ENCODE data around the gene SLC17A8. TPM values are rescaled to one million over a fixed set of nuclear protein-coding genes. Genes with fewer than 3 reads are reported as not detected.

Gene SLC17A8
- polyA plus RNA-seq, 1 donor from 2014 or later: 0.22 TPM

DNA sequence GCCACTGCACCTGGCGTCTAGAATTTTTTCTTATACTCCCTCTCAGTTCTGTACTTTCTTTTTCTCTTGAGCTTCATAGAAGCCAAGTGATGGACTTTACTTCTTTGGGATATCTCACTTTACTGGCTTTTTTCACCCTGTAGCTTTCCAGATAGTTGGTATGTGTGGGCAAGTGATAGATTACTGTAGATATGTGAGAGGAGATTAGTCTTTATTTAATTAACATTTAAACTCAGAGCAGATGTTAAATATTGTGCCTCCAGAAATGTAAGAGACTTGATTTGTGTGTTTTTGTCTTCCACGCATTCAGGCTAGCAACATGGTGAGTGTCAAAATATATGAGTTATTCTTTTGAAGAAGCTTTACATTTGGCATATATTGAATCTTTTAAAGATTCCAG, 39.5 kb upstream of the SLC17A8 start:
- peaks cover 16% of the 10 kb centered on the region for H3K36me3 ChIP-seq (ENCODE audit: insufficient read depth, low read length)
- H3K27me3 ChIP-seq (ENCODE audit: insufficient read depth, low read depth, low read length): no peaks in the 10 kb centered on the region
- no peak overlapping the region for H3K27ac ChIP-seq (ENCODE audit: low read length)
- TF ChIP-seq EP300 (conservative IDR thresholded peaks at IDR 0.05; ENCODE audit: poor library complexity, severe bottlenecking) (no peak), SMC3 (conservative IDR thresholded peaks at IDR 0.05; ENCODE audit: poor library complexity) (no peak), EZH2 (IDR thresholded peaks at IDR 0.05; ENCODE audit: borderline replicate concordance, insufficient read depth, low read length, poor library complexity, severe bottlenecking) (no peak), RAD21 (conservative IDR thresholded peaks at IDR 0.05) (no peak), MXI1 (conservative IDR thresholded peaks at IDR 0.05; ENCODE audit: poor library complexity, severe bottlenecking) (no peak), POLR2AphosphoS5 (IDR thresholded peaks at IDR 0.05) (no peak), TAF1 (IDR thresholded peaks at IDR 0.05; ENCODE audit: low read depth) (no peak)
- TF ChIP-seq, protein P1, sequence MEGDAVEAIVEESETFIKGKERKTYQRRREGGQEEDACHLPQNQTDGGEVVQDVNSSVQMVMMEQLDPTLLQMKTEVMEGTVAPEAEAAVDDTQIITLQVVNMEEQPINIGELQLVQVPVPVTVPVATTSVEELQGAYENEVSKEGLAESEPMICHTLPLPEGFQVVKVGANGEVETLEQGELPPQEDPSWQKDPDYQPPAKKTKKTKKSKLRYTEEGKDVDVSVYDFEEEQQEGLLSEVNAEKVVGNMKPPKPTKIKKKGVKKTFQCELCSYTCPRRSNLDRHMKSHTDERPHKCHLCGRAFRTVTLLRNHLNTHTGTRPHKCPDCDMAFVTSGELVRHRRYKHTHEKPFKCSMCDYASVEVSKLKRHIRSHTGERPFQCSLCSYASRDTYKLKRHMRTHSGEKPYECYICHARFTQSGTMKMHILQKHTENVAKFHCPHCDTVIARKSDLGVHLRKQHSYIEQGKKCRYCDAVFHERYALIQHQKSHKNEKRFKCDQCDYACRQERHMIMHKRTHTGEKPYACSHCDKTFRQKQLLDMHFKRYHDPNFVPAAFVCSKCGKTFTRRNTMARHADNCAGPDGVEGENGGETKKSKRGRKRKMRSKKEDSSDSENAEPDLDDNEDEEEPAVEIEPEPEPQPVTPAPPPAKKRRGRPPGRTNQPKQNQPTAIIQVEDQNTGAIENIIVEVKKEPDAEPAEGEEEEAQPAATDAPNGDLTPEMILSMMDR (IDR thresholded peaks at IDR 0.05; ENCODE audit: poor library complexity, severe bottlenecking): no peak
- TF ChIP-seq, protein P2, sequence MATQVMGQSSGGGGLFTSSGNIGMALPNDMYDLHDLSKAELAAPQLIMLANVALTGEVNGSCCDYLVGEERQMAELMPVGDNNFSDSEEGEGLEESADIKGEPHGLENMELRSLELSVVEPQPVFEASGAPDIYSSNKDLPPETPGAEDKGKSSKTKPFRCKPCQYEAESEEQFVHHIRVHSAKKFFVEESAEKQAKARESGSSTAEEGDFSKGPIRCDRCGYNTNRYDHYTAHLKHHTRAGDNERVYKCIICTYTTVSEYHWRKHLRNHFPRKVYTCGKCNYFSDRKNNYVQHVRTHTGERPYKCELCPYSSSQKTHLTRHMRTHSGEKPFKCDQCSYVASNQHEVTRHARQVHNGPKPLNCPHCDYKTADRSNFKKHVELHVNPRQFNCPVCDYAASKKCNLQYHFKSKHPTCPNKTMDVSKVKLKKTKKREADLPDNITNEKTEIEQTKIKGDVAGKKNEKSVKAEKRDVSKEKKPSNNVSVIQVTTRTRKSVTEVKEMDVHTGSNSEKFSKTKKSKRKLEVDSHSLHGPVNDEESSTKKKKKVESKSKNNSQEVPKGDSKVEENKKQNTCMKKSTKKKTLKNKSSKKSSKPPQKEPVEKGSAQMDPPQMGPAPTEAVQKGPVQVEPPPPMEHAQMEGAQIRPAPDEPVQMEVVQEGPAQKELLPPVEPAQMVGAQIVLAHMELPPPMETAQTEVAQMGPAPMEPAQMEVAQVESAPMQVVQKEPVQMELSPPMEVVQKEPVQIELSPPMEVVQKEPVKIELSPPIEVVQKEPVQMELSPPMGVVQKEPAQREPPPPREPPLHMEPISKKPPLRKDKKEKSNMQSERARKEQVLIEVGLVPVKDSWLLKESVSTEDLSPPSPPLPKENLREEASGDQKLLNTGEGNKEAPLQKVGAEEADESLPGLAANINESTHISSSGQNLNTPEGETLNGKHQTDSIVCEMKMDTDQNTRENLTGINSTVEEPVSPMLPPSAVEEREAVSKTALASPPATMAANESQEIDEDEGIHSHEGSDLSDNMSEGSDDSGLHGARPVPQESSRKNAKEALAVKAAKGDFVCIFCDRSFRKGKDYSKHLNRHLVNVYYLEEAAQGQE (IDR thresholded peaks at IDR 0.05; ENCODE audit: borderline replicate concordance): no peak
- no peaks in the 10 kb centered on the region for H3K9me2 ChIP-seq (ENCODE audit: insufficient read depth, low read length)
- no peaks in the 10 kb centered on the region for H3F3A ChIP-seq (ENCODE audit: insufficient read depth, low read length, poor library complexity, severe bottlenecking)
- no peak overlapping the region for H3K4me2 ChIP-seq (ENCODE audit: low read length)
- H3K9me3 ChIP-seq (ENCODE audit: low read length): no peaks in the 10 kb centered on the region
- no peak overlapping the region for H3K9ac ChIP-seq (ENCODE audit: low read length)
- no peak overlapping the region for H3K4me3 ChIP-seq (ENCODE audit: low read length)
- no peaks in the 10 kb centered on the region for H4K20me1 ChIP-seq (ENCODE audit: insufficient read depth)
- no peaks in the 10 kb centered on the region for H3K79me2 ChIP-seq (replicated peaks; ENCODE audit: insufficient read depth, low read length)
- no peak overlapping the region for H2AFZ ChIP-seq (ENCODE audit: low read depth, low read length)

DNA sequence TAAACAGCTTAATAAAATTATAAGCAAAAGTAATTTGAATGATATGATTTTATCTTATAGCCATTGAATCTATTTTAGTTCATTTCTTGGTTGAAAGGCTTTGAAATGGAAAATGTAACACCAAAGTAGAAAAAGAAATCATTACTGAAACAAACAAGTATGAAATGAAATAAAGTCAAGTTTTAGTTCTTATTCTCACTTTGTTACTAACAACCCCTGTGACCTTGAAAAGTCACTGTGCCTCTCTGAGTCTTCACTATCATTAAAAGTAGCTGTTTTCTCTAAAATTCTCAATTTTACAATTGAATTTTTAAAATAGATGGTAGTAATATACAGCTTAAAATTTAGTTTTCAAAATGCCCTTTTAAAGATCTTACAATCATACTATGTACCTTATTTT, 32.4 kb upstream of the SLC17A8 start:
- TF ChIP-seq, protein P2 (IDR thresholded peaks at IDR 0.05; ENCODE audit: borderline replicate concordance): no peak
- no peak for TF ChIP-seq MXI1 (conservative IDR thresholded peaks at IDR 0.05; ENCODE audit: poor library complexity, severe bottlenecking)
- TF ChIP-seq EP300 (conservative IDR thresholded peaks at IDR 0.05; ENCODE audit: poor library complexity, severe bottlenecking): no peak
- TF ChIP-seq EZH2 (IDR thresholded peaks at IDR 0.05; ENCODE audit: borderline replicate concordance, insufficient read depth, low read length, poor library complexity, severe bottlenecking): no peak
- TF ChIP-seq SMC3 (conservative IDR thresholded peaks at IDR 0.05; ENCODE audit: poor library complexity): no peak
- TF ChIP-seq TAF1 (IDR thresholded peaks at IDR 0.05; ENCODE audit: low read depth): no peak
- TF ChIP-seq, protein P1 (IDR thresholded peaks at IDR 0.05; ENCODE audit: poor library complexity, severe bottlenecking): no peak
- TF ChIP-seq POLR2AphosphoS5 (IDR thresholded peaks at IDR 0.05): no peak
- no peak for TF ChIP-seq RAD21 (conservative IDR thresholded peaks at IDR 0.05)
- no peak overlapping the region for H3K4me3 ChIP-seq (ENCODE audit: low read length)
- no peak overlapping the region for H3K4me2 ChIP-seq (ENCODE audit: low read length)
- no peaks in the 10 kb centered on the region for H3F3A ChIP-seq (ENCODE audit: insufficient read depth, low read length, poor library complexity, severe bottlenecking)
- H2AFZ ChIP-seq (ENCODE audit: low read depth, low read length): no peak overlapping the region
- no peaks in the 10 kb centered on the region for H3K79me2 ChIP-seq (replicated peaks; ENCODE audit: insufficient read depth, low read length)
- H3K9me2 ChIP-seq (ENCODE audit: insufficient read depth, low read length): no peaks in the 10 kb centered on the region
- H3K36me3 ChIP-seq (ENCODE audit: insufficient read depth, low read length): peaks cover 9% of the 10 kb centered on the region
- no peaks in the 10 kb centered on the region for H3K27me3 ChIP-seq (ENCODE audit: insufficient read depth, low read depth, low read length)
- no peak overlapping the region for H3K27ac ChIP-seq (ENCODE audit: low read length)
- H3K9ac ChIP-seq (ENCODE audit: low read length): no peak overlapping the region
- no peaks in the 10 kb centered on the region for H3K9me3 ChIP-seq (ENCODE audit: low read length)
- no peaks in the 10 kb centered on the region for H4K20me1 ChIP-seq (ENCODE audit: insufficient read depth)
